Retina (tissue), 1 donor: ENCODE data around the gene THAP3.

Source experiments
- DNase-seq: peaks from one replicate; pipeline ENCODE4 v3.0.0-alpha.2; 2016

Gene THAP3

GRCh38 chr1:6613361-6614018 is 11.2 kb upstream of the THAP3 start, which contains the start of gene PHF13:
PHF13 (plus strand) TSS chr1:6613731; CDS start chr1:6614067, 336 bp downstream.
- DNase-seq, result peak; percentile 99

- no peak for DNase-seq
Observed at GRCh38 chr1:6614019-6614928, 10.4 kb upstream of the THAP3 start.

- peak; percentile 42 for DNase-seq
Observed at GRCh38 chr1:6614929-6615785, 9.5 kb upstream of the THAP3 start.

GRCh38 chr1:6619045-6619444 is 5.6 kb upstream of the THAP3 start:
- no peak for DNase-seq

GRCh38 chr1:6621429-6622391 is 3.0 kb upstream of the THAP3 start:
- no peak for DNase-seq

GRCh38 chr1:6622396-6623152 is 2.1 kb upstream of the THAP3 start:
- DNase-seq, result no peak

GRCh38 chr1:6623269-6623965 is 1.3 kb upstream of the THAP3 start:
- DNase-seq, result no peak

GRCh38 chr1:6625584-6626149 is 999 bp downstream of the THAP3 start:
- peak; percentile 72 for DNase-seq

GRCh38 chr1:6627031-6627430 is 2.4 kb downstream of the THAP3 start:
- no peak for DNase-seq

GRCh38 chr1:6627841-6628545 is 3.3 kb downstream of the THAP3 start:
- DNase-seq, result no peak

- no peak for DNase-seq
Observed at GRCh38 chr1:6628971-6629479, 4.4 kb downstream of the THAP3 start.

GRCh38 chr1:6630027-6630426 is 5.4 kb downstream of the THAP3 start:
- DNase-seq, result no peak

GRCh38 chr1:6631058-6631457 is 6.4 kb downstream of the THAP3 start:
- no peak for DNase-seq

- no peak for DNase-seq
Observed at GRCh38 chr1:6632588-6633514, 8.2 kb downstream of the THAP3 start.

- DNase-seq, result peak; percentile 42
Observed at GRCh38 chr1:6634371-6635052, 9.8 kb downstream of the THAP3 start.

GRCh38 chr1:6635161-6635909 is 10.7 kb downstream of the THAP3 start:
- no peak for DNase-seq
